DND-41 (cell line): ENCODE data around the gene ISG15.
"Not testable (repeated sequence)": the region's sequence is repeated elsewhere in the genome, so short reads cannot be mapped to it uniquely, and the experiment has no call there.

ENCODE experiments used
- ATAC-seq: fragments of 200-7000 bp; cut with Tn5 transposase; 3 replicates; pipeline ENCODE4 v1.9.1; 2021; ENCODE audit warnings: low read depth; ENCODE audit not compliant: insufficient read depth
- DNase-seq: peaks from one replicate; pipeline ENCODE4 v3.0.0-alpha.2; 2020
- H2AFZ ChIP-seq: 2 replicates; pipeline ENCODE4 v1.6.0; 2012; ENCODE audit warnings: low read depth, low read length
- H3K27ac ChIP-seq: 2 replicates; pipeline ENCODE4 v1.5.1; 2012; ENCODE audit warnings: low read length, inconsistent platforms
- H3K27me3 ChIP-seq: fragments of 200-600 bp; sonication (generic); 2 replicates; pipeline ENCODE4 v1.6.0; 2012; ENCODE audit warnings: low read length, mild to moderate bottlenecking, inconsistent platforms; ENCODE audit not compliant: insufficient read depth, poor library complexity
- H3K36me3 ChIP-seq: 2 replicates; pipeline ENCODE4 v1.5.1; 2012; ENCODE audit warnings: low read length, inconsistent platforms; ENCODE audit not compliant: insufficient read depth
- H3K4me1 ChIP-seq: 2 replicates; pipeline ENCODE4 v1.5.1; 2012; ENCODE audit warnings: mild to moderate bottlenecking, low read length; ENCODE audit not compliant: insufficient read depth
- H3K4me2 ChIP-seq: 2 replicates; pipeline ENCODE4 v1.6.0; 2012; ENCODE audit warnings: mild to moderate bottlenecking, moderate library complexity, low read length, inconsistent platforms; ENCODE audit not compliant: insufficient read depth
- H3K4me3 ChIP-seq, 2 experiments: fragments of 200-600 bp in 1 of 2; shearing (Covaris generic) in 1 of 2; 2 replicates each; pipeline ENCODE4 v1.5.1; 2012 to 2016; ENCODE audit warnings: inconsistent platforms in 2 of 2, low read length in 2 of 2, mild to moderate bottlenecking in 2 of 2, low read depth in 1 of 2, moderate library complexity in 1 of 2
- H3K79me2 ChIP-seq: 2 replicates; pipeline ENCODE4 v1.6.0; 2012; ENCODE audit warnings: low read length, inconsistent platforms; ENCODE audit not compliant: insufficient read depth
- H3K9ac ChIP-seq: 2 replicates; pipeline ENCODE4 v1.6.0; 2012; ENCODE audit warnings: low read depth, mild to moderate bottlenecking, inconsistent platforms, low read length, moderate library complexity
- H3K9me3 ChIP-seq: 2 replicates; pipeline ENCODE4 v1.5.1; 2012; ENCODE audit warnings: low read length, moderate library complexity, mild to moderate bottlenecking, inconsistent platforms; ENCODE audit not compliant: insufficient read depth, severe bottlenecking
- H4K20me1 ChIP-seq: 2 replicates; pipeline ENCODE4 v1.6.0; 2012; ENCODE audit warnings: low read length; ENCODE audit not compliant: insufficient read depth
- EZH2 ChIP-seq: IDR thresholded peaks from 3 replicates; pipeline ENCODE4 v1.6.1; 2012; ENCODE audit warnings: borderline replicate concordance, low read depth, mild to moderate bottlenecking, moderate library complexity, low read length, inconsistent platforms; ENCODE audit not compliant: severe bottlenecking
- TF ChIP-seq, protein P1 (sequence below): IDR thresholded peaks from 2 replicates; pipeline ENCODE4 v1.5.1; 2012; ENCODE audit warnings: borderline replicate concordance, low read length, moderate library complexity, mild to moderate bottlenecking; ENCODE audit not compliant: poor library complexity, severe bottlenecking; ENCODE audit errors: extremely low read depth

The ISG15 gene

DNA sequence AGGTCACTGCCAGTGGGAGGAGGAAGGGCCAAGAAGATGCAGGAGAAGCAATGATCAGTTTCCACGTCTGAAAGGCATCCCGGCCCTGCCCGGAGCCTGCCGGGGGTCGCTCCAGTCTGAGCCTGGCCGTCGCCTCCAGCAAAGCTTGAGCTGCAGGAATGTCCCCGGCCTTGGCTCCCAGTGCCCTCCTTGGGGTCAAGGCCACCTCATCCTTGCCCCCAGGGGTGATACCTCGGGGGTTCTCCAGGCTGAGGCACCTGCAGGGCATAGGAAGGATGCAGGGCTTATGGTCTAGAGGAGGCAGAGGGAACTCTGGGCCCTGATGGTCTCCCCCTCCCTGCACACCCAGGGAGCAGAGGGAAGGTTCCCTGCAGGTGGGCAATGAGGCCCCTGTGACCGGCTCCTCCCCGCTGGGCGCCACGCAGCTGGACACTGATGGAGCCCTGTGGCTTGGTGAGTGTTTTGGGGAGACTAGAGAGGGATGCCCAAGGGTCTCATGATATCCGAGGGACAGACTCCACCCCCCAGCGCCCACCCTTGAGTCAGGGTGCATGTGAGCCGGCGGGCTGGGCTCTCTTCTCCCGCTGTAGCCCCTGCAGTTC, 40.9 kb downstream of the ISG15 start:
- no peak for ATAC-seq
- H3K4me2 ChIP-seq = no peak overlapping the region
- H3K9ac ChIP-seq = no peak overlapping the region
- no peak overlapping the region for H3K4me3 ChIP-seq
- peaks cover 3% of the 10 kb centered on the region for H4K20me1 ChIP-seq
- H3K27me3 ChIP-seq = peaks cover 5% of the 10 kb centered on the region
- H3K79me2 ChIP-seq = no peaks in the 10 kb centered on the region
- no peak overlapping the region for H3K27ac ChIP-seq
- peaks cover 10% of the 10 kb centered on the region for H3K4me1 ChIP-seq
- TF ChIP-seq EZH2 = no peak
- TF ChIP-seq, protein P1, sequence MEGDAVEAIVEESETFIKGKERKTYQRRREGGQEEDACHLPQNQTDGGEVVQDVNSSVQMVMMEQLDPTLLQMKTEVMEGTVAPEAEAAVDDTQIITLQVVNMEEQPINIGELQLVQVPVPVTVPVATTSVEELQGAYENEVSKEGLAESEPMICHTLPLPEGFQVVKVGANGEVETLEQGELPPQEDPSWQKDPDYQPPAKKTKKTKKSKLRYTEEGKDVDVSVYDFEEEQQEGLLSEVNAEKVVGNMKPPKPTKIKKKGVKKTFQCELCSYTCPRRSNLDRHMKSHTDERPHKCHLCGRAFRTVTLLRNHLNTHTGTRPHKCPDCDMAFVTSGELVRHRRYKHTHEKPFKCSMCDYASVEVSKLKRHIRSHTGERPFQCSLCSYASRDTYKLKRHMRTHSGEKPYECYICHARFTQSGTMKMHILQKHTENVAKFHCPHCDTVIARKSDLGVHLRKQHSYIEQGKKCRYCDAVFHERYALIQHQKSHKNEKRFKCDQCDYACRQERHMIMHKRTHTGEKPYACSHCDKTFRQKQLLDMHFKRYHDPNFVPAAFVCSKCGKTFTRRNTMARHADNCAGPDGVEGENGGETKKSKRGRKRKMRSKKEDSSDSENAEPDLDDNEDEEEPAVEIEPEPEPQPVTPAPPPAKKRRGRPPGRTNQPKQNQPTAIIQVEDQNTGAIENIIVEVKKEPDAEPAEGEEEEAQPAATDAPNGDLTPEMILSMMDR = no peak
- DNase-seq = no peak
- no peak overlapping the region for H2AFZ ChIP-seq
- H3K9me3 ChIP-seq = no peaks in the 10 kb centered on the region
- H3K36me3 ChIP-seq = peaks cover 6% of the 10 kb centered on the region

- TF ChIP-seq, protein P1 = no peak
- Histone ChIP-seq H3K27me3 (peaks cover 9% of the 10 kb centered on the region), H4K20me1 (peaks cover 7% of the 10 kb centered on the region), H3K9ac (no peak overlapping the region), H3K27ac (no peak overlapping the region), H3K4me1 (peaks cover 15% of the 10 kb centered on the region), H2AFZ (no peak overlapping the region), H3K9me3 (no peaks in the 10 kb centered on the region), H3K4me3 (no peak overlapping the region), H3K36me3 (peaks cover 6% of the 10 kb centered on the region), H3K4me2 (no peak overlapping the region), H3K79me2 (no peaks in the 10 kb centered on the region)
- DNase-seq = no peak
- ATAC-seq = no peak
Measured at GRCh38 chr1:1054971-1055370, 41.7 kb downstream of the ISG15 start.

DNA sequence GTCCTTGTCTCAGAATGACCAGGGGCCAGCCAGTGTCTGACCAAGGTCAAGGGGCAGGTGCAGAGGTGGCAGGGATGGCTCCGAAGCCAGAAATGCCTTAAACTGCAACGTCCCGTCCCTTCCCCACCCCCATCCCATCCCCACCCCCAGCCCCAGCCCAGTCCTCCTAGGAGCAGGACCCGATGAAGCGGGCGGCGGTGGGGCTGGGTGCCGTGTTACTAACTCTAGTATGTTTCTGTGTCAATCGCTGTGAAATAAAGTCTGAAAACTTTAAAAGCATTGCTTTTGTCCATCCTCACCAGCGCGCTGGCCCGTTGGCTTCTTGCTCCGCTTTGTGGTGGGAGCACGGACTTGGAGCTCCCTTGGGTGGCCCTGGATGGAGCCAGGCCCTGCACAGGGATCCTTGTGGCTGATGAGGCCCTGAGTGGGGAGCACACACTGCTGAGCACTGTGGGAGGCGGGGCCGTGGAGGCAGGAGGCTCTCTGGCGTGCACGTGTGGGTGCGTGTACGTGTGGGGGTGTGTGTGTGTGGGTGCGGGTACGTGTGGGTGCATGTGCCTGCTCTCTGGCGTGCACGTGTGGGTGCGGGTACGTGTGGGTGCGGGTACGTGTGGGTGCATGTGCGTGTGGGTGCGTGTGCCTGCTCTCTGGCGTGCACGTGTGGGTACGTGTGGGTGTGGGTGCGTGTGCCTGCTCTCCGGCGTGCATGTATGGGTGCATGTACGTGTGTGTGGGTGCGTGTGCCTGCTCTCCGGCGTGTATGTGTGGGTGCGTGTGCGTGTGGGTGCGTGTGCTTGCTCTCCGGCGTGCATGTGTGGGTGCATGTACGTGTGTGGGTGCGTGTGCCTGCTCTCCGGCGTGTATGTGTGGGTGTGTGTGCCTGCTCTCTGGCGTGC, 42.8 kb downstream of the ISG15 start:
- H2AFZ ChIP-seq = no peak overlapping the region
- H3K4me3 ChIP-seq = no peak overlapping the region
- no peaks in the 10 kb centered on the region for H3K9me3 ChIP-seq
- DNase-seq = no peak
- no peaks in the 10 kb centered on the region for H3K79me2 ChIP-seq
- TF ChIP-seq, protein P1 = no peak
- no peak for TF ChIP-seq EZH2
- no peak overlapping the region for H3K27ac ChIP-seq
- peaks cover 6% of the 10 kb centered on the region for H3K36me3 ChIP-seq
- no peak for ATAC-seq
- peaks cover 17% of the 10 kb centered on the region for H3K4me1 ChIP-seq
- peaks cover 17% of the 10 kb centered on the region for H3K27me3 ChIP-seq
- peaks cover 13% of the 10 kb centered on the region for H4K20me1 ChIP-seq
- H3K9ac ChIP-seq = no peak overlapping the region
- no peak overlapping the region for H3K4me2 ChIP-seq

DNA sequence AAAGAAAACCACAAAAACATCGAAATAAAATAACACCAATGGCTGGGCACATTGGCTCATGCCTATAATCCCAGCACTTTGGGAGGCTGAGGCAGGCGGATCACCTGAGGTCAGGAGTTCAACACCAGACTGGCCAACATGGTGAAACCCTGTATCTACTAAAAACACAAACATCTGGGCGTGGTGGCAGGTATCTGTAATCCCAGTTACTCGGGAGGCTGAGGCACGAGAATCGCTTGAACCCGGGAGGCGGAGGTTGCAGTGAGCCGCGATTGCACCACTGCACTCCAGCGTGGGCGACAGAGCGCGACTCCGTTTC, 44.4 kb downstream of the ISG15 start:
- not testable (repeated sequence) for H3K4me3 ChIP-seq, H2AFZ ChIP-seq, H3K79me2 ChIP-seq, H3K9me3 ChIP-seq, DNase-seq, H3K36me3 ChIP-seq, ATAC-seq, H3K9ac ChIP-seq, H3K27ac ChIP-seq, H3K4me2 ChIP-seq
- peaks cover 24% of the 10 kb centered on the region for H3K27me3 ChIP-seq
- H3K4me1 ChIP-seq = peaks cover 17% of the 10 kb centered on the region
- peaks cover 19% of the 10 kb centered on the region for H4K20me1 ChIP-seq
